GM15510 (cell line): ENCODE data around the gene SOX2.

Source experiments
- POLR2A ChIP-seq: IDR thresholded peaks from 3 replicates; pipeline ENCODE4 v1.6.1; 2011; ENCODE audit warnings: borderline replicate concordance; ENCODE audit not compliant: insufficient read length; ENCODE audit errors: extremely low read depth

SOX2 gene

DNA sequence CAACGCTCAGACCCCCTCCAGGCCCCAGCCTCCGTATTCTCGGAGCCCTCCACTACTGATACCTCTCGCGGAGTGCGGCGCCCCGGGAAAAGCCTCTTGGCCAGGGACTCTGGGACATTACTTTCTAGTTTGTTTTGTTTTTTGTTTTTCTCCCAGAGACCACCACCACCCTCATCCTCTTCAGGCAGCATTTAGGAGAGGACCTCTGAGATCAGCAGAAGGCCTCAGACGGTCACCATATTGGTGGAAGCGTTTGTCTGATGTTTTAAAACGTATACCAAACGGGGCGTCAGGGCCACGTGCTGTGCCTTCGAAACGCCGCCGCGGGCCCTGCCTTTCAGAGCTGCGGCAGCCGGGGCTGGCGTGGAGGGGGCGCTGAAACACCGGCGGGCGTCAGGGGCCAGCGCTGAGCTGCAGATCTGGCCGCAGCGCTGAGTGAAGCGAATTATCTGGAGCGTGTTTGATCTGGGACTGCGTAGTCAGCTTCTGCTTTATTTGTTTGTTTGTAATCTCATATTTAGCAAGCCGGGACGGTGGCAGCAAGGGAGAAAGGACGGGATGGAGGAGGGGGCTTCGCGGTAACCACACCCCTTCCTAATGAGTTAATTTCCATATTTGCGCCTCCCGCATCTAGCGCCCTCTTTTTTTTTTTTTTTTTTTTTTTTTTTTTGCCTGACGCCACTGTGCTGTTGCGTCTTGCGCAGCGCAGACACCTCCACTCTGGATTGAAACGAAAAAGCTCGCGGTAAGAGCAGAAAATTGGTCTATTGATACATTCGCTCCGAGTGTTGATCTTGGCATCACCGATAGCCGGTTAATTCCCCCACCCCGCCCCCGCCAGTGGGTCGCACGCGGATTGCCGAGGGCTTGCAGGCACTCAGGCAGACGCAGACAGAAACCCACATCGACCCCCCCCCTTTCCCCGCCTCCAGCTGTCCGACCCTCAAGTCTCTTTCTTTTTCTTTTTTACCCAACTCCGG is 14.9 kb downstream of the SOX2 start:
- TF ChIP-seq POLR2A = no peak

DNA sequence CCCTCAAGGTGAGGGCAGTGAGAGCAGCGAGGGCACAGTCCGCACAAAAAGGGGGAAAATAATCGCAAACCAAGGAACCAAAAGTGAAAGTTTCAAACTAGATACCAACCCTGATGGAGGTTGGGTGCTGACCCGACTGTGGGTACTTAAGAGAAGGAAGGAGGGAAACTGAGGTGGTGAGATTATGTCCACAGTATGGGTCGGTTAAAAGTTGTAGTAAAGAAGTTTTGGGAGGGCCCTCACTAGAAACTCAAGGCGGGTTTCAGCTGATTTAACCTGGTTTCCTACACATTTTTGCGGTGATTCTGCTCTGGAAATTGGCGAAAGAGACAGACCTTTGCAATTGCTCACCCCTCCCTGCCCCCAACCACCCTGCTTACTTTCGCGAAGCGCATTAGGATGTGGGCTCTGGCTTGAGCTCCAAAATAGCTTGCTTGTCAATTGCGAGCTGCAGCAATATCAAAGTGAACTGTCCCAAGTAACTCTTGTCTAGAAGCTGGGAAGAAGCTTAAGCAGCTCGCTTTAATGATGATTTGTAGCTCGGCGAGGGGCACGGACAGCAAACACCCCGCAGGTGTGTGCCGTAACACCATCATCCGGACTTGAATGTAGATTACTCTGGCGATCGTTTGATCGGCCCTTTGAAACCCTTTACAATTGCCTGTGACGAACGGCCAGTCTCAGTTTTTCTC is 15.8 kb downstream of the SOX2 start:
- no peak for TF ChIP-seq POLR2A

DNA sequence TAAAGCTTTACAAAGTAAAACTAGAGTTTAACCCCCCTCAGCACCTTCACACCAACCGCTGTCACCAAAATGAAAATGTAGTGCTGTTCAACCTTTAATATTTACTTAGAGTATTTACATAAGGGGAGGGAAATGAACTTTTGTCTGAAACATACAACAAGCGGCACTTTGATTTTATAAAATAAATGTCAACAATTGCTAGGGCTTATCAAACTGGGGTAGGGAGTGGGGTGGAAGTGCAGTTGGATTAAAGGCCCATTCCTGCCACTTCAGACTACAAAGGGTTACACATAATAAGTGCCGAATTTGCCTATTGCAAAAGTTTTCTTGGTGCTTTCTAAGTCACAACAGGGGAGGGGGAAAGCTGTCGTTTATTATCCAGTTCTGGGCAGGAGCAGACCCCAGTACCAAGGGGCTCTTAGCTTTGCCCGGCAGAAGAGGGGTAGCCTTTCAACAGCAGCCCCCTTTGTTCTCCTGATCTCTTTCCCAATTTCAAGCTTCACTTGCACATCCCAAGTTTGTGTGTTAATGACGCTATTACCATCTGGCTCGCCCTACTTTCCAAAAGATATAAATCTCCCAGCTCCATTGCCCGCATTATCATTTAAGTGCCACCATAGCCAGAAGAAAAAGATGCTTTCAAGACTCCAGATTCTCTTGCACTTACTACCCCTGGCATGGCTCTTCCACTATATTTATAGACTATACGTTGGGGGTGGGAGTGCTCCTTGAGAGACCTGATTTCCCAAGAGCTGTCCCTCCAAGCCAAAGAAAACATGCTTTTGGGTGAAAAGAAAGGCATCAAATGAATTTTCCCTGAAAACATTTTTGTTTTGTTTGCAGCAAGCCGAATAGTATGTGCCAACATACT is 17.0 kb downstream of the SOX2 start:
- no peak for TF ChIP-seq POLR2A

DNA sequence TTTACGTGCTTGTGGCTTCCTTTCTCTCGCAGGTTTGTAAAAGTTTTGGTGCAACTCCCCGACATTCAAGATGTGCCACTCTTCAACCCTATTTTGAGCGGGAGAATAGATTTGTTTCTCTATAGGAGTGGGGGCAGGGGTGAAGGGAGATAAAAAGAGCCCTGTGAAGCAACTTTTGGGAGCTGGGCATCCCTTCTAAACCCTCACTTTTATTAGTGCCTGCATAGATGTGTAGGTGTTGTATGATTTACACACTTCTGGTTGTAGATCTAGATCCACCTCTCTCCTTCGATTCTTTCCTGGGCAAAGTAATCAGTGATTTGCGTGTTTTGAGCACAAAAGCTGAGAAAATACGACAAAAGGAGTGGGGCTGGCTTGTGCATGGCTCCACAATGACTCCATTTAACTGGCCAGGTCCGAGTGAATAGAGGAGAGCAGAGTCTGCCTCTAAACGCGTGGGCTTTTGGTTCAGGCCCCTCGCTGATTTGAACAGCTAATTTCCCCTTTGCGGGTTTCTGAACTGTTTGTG is 17.7 kb downstream of the SOX2 start:
- no peak for TF ChIP-seq POLR2A

DNA sequence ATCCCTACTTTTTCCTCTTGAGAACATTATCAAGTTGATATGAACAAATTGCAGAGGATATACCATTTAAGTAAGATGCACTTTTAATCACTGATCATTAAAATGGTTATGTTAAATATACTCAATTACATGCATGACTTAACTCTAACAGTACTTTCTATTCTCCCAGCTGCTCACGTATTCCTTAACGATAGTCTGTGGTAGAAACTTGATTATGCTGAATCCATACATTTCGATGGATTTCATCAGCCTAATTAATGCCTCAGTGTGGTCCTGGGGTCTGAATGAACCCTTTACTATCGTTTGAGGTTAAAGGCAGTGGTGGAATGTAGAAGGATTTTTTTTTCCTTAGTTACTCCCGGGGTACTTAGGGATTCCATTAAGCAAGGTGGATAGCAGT is 18.6 kb downstream of the SOX2 start:
- no peak for TF ChIP-seq POLR2A

DNA sequence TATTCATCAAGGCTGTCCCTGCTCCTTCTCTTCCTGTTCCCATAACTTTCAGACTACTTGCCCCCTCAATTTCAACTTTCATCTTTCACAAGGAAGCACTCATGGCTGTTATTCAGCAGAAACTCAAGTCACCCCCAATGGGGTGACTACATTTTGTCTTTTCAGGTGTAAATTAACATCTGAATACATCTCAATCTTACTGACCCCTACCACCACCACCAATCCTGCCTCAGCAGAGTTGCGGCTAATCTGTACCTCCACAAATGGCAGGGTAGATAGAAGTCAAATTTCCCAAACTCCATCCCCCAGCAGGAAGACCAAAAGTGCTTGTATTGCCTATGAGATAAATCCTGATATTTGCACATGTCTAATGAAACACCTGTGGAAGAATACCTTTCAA is 19.2 kb downstream of the SOX2 start:
- no peak for TF ChIP-seq POLR2A

DNA sequence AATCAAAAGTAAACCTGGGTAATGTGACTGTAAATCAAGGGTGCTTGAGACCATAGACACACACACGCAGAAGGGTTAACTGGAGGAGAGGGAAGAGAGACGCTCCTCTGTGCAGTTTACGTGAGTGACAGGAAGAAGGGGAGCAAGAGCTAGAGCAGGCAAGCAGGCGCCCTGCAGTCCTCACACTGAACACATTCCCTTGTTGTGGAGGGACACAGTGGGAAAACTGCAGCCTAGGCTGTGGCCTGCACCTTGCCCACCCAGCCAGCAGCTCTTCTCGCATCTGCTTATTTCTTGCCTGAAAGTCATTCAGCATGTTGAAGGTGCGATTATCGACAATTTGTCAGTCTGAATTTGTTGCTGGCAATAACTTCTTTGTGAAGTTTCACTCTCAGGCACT is 24.2 kb downstream of the SOX2 start:
- no peak for TF ChIP-seq POLR2A

DNA sequence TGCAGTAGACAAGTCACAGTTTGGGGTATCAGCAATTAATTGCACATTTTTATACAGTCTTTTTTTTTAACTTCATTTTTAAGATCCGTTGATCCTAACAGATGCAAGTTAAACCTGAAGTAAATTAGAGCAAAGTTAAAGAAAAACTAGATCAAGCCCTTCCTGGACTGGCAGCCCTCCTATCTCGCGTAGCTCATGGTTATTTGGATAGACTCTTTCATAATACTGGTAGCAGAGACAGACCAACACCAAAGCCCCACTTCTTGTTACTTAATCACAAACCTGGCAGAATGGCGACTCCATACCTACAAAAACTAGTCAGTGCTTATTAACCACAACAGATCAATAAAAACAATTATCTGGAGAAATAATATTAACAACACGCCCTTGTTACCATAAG is 26.8 kb downstream of the SOX2 start:
- TF ChIP-seq POLR2A = no peak

DNA sequence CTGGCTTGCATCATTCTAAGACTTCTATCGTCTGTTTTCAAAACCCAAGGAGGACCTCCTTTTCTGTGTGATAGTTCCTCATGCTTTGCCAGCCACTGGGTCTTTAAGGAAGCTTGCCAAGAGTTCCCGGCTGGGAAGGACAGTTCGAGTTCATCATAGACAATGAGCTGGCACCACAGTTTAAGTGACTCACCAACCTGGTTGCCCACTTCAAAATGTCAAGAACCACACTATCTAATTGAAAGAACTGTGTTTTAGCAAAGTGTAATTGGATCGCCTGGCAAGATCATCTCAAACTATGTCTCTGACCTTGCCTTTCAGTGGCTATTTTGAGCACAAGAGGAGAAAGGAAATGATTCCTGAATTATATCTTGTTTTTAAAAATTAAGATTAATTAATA is 27.9 kb downstream of the SOX2 start:
- TF ChIP-seq POLR2A = no peak

DNA sequence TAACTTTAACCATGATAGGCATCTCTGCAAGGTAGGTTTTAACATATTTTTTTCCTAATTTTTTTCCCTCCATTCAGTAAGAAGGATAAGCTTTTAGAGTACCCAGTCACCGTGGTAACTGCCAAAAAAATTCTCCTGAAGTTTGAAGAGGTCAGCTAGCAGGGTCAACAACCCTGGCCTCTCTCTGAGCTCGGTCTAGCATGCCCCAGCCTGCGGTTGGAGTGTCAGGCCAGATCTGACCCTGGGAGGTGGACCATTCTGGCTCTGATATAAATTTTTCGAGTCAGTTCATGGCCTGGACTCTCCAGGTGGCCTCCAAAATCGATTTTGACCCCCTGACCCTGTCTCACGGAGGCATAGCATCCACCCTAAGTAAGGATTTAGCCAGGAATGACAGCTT is 29.7 kb downstream of the SOX2 start:
- TF ChIP-seq POLR2A = no peak

DNA sequence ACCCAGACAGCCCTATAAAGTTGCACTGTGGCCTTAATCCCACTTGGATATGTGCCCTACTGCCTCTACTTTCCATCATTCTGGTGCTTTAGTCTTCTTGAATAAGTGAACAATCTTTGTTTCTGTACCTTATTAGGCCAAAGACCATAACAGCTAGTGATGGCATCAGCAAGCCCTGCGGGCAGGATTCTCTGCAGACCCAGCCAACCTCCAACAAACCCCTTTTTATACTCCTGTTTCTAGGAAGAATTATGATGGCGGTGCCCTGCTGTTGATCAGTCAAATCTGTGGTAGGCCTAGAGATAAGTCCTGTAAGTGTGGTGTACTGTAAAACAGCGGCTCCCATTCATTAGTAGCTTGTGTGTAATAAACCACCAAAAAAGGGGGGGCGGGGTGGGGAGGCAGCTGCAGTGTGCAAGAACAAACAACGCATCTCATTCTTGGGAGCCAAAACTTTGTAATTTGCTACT is 40.5 kb downstream of the SOX2 start:
- TF ChIP-seq POLR2A = no peak

DNA sequence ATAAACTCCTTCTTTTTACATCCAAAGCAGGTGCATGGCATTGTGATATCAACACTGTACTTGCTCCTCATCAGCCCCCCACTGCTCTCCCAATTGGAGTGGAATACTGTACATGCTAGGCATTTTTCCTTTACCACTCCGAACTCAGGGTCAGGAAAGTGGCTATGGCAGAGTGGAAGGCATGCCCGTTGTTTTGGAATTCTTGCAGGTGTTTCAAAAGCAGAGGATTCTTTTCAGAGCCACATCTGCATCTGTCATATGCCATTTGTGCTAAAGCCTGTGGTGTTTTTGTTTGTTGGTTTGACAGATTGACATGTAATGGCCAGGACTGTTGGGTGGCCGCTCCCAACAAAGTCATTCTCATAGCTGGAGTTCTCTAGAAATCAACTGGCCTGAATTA is 41.7 kb downstream of the SOX2 start:
- TF ChIP-seq POLR2A = no peak

DNA sequence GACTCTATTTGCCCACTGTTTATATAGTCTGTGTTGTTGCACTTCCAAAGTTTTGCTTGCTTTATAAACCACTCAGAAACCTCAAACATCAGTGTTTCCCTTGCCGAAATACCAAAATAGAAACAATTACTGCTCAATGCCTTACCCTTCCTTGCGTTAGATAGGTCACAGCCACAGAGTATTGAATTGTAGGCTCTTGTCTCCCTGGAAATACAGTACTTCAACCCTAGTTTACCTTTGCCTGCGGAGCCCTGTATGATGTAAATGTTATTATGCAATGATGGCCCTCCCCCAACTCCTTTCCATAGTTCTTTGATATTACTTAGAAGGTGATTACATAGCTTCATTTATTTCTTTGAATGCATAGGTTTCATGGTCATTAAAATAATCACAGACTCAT is 44.2 kb downstream of the SOX2 start:
- TF ChIP-seq POLR2A = no peak

DNA sequence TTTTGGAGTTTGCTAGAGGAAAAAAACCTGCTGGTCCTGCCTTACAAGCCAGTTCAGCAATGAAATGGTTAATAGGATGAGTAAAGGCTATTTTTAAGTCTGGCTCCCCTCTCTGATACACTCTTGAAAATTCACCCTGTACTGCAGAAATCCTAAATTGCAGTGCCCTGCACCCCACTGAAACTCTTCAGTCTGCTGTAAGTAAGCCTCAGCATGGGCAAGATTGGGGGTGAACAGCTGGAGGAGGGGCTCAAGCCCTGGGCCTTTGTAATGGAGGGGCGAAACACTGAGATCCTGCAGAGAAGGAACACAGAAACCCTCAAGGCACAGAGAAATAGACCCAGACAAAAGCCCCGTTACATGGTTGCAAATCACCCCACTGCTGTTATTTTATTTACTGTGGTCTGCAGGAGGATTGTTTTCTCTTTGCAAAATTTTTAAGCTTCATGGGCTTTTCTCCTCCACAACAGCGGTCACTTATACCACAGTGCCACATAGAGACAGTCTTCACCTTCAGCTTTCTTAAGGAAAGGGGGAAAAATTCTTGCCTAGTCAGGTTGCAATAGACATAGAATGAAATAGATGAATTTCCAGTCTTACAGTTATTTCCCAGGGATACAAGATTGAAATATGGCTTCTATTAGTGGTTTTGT is 45.0 kb downstream of the SOX2 start:
- no peak for TF ChIP-seq POLR2A
